Duodenal mucosa (tissue), 2 donors: ENCODE measurements around the gene CSRNP2.
"Not testable (repeated sequence)": the region's sequence is repeated elsewhere in the genome, so short reads cannot be mapped to it uniquely, and the experiment has no call there.

Experiments
- H3K27ac ChIP-seq: one replicate; pipeline ENCODE4 v1.7.0; 2013; ENCODE audit warnings: low read depth, low read length
- H3K27me3 ChIP-seq, 2 donors: one replicate each; pipeline ENCODE4 v1.7.0; 2013; ENCODE audit warnings: low read length in 2 of 2, control low read depth in 1 of 2; ENCODE audit not compliant: insufficient read depth in 2 of 2, control insufficient read depth in 1 of 2
- H3K36me3 ChIP-seq, 2 donors: one replicate each; pipeline ENCODE4 v1.7.0; 2013; ENCODE audit warnings: low read length in 2 of 2, control low read depth in 1 of 2; ENCODE audit not compliant: insufficient read depth in 2 of 2, control insufficient read depth in 1 of 2
- H3K4me1 ChIP-seq, 2 donors: one replicate each; pipeline ENCODE4 v1.7.0; 2013; ENCODE audit warnings: low read length in 2 of 2, control low read depth in 1 of 2; ENCODE audit not compliant: insufficient read depth in 2 of 2, control insufficient read depth in 1 of 2
- H3K4me3 ChIP-seq, 2 donors: one replicate each; pipeline ENCODE4 v1.7.0; 2013; ENCODE audit warnings: low read length in 2 of 2, low read depth in 1 of 2
- H3K9ac ChIP-seq, 2 donors: one replicate each; pipeline ENCODE4 v1.7.0; 2013; ENCODE audit warnings: low read length in 2 of 2, low read depth in 1 of 2
- H3K9me3 ChIP-seq, 2 donors: one replicate each; pipeline ENCODE4 v1.7.0; 2013; ENCODE audit warnings: low read length in 2 of 2, control low read depth in 1 of 2; ENCODE audit not compliant: control insufficient read depth in 1 of 2

The CSRNP2 gene

DNA sequence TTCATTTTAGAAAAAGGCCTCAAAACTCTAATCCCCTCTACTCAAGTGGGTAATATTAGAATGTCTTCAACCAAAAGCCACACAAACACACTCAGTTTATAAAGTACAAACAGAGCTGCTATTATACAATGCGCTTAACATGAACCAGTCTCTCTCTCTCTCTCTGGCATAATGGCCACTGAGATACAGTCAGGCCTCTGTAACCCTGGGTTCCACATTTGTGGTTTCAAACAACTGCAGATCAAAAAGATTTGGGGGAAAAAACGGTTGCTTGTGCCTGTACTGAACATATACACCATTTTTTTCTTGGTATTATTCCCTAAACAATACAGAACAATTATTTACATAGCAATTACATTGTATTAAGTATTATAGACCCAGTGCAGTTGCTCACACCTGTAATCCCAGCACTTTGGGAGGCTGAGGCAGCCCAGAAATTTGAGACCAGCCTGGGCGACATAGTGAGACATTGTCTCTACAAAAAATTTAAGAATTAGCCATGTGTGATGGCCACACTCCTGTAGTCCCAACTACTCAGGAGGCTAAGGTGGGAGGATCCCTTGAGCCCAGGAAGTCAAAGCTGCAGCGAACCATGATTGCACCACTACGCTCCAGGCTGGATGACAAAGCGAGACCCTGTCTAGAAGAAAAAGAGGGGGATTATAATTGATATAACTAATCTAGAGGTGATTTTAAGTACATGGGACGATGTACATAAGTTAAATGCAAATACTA lies 62.8 kb downstream of the CSRNP2 start:
- Histone ChIP-seq H3K36me3 (peaks cover 0 to 7% of the 10 kb centered on the region in 2 donors), H3K9me3 (no peaks in the 10 kb centered on the region), H3K9ac (no peak overlapping the region), H3K27me3 (no peaks in the 10 kb centered on the region), H3K27ac (no peak overlapping the region), H3K4me3 (no peak overlapping the region), H3K4me1 (peaks cover 16 to 28% of the 10 kb centered on the region in 2 donors)

DNA sequence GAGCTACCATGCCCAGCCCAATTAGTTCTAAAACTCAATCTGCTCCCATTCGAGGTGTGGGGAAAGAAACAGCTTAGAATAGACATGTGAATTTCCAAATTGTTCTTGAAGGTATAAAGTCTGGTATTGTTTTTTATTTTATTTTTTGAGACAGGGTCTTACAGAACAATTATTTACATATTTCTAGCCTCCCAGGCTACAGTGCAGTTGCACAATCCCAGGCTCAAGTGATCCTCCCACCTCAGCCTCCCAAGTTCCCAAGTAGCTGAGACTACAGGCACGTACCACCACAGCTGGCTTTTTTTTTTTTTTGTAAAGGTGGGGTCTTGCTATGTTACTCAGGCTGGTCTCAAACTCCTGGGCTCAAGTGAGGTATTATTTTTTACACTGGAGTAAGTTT lies 63.5 kb downstream of the CSRNP2 start:
- Histone ChIP-seq H3K27ac (no peak overlapping the region), H3K9ac (no peak overlapping the region)

DNA sequence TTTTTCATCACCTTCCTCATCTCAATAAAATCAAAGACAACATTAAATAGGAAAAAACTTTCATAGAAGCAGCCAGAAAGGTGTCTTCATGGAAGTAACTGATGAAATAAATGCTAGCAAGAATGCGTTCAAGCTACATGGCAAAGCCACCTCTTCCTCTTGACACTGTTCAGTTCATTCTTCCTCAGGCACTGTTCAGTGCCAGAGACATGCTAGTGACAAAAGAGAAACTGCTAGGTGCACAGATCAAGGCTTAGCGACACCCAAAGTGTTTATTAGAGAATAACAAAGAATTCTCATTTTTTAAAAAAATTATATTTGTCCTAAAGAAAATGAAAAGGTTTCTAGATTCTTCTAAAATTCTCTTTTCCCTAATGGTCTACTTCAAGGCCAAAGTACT lies 64.4 kb downstream of the CSRNP2 start:
- no peaks in the 10 kb centered on the region for H3K9me3 ChIP-seq
- peaks cover 13 to 20% of the 10 kb centered on the region in 2 donors for H3K4me1 ChIP-seq
- no peak overlapping the region for H3K27ac ChIP-seq

More for the DNA sequence above, 63.5 kb downstream of the CSRNP2 start:
- Histone ChIP-seq H3K27me3 (no peaks in the 10 kb centered on the region), H3K9me3 (no peaks in the 10 kb centered on the region), H3K4me1 (peaks cover 16 to 23% of the 10 kb centered on the region in 2 donors), H3K36me3 (peaks cover 0 to 7% of the 10 kb centered on the region in 2 donors), H3K4me3 (no peak overlapping the region)

DNA sequence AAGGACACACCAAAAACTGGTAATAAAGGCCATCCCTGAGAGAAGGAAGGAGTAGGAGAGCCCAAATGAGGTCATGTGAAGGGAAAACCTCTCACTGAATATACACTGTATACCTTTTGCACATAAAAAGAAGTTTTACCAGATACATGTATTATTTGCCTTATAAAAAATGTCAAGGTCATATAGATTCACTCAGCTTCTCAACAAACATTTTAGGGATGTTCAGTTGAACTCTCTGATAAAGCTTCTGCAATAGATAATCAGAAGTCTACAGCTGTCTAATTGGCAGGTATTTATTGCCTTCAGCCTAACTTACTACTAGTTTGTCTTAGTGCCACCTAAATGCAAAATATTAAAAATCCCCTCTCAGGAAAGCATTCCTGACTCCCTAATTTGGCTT lies 65.9 kb downstream of the CSRNP2 start:
- Histone ChIP-seq H3K9ac (no peak overlapping the region), H3K9me3 (no peaks in the 10 kb centered on the region), H3K4me3 (no peak overlapping the region), H3K4me1 (peaks cover 2 to 7% of the 10 kb centered on the region in 2 donors), H3K36me3 (peaks cover 0 to 7% of the 10 kb centered on the region in 2 donors), H3K27ac (no peak overlapping the region), H3K27me3 (no peaks in the 10 kb centered on the region)

More for the DNA sequence above, 64.4 kb downstream of the CSRNP2 start:
- H3K27me3 ChIP-seq, result no peaks in the 10 kb centered on the region
- H3K36me3 ChIP-seq, result peaks cover 0 to 7% of the 10 kb centered on the region in 2 donors
- H3K4me3 ChIP-seq, result no peak overlapping the region
- H3K9ac ChIP-seq, result no peak overlapping the region

DNA sequence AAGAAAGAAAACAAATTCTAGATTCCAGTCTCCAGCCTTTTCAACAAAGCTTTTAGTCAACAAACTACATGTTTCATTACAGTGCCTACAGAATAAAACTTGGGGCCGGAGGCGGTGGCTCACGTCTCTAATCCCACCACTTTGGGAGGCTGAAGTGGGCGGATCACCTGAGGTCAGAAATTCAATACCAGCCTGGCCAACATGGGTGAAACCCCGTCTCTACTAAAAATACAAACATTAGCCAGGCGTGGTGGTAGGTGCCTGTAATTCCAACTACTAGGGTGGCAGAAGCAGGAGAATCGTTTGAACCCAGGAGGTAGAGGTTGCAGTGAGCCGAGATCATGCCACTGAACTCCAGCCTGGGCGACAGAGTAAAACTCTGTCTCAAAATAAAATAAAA lies 68.9 kb downstream of the CSRNP2 start:
- H3K27ac ChIP-seq, result not testable (repeated sequence)

DNA sequence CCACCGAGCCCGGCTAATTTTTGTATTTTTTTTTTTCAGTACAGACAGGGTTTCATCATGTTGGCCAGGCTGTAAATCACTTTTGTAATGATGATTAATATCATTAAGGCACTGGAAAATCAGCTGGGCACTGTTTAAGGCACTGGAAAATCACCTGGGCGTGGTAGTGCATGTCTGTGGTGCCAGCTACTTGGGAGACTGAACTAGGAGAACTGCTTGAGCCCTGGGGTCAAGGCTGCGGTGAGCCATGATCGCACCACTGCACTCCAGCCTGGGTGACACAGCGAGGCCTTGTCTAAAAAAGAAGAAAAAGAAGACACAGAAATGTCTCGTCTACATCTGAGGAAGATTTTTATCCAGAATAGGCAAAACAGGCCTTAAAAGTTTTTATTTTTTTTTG lies 70.0 kb downstream of the CSRNP2 start:
- no peak overlapping the region for H3K9ac ChIP-seq
- peaks cover 8 to 9% of the 10 kb centered on the region in 2 donors for H3K4me1 ChIP-seq
- H3K9me3 ChIP-seq, result no peaks in the 10 kb centered on the region
- no peaks in the 10 kb centered on the region for H3K27me3 ChIP-seq
- no peak overlapping the region for H3K27ac ChIP-seq
- no peaks in the 10 kb centered on the region for H3K36me3 ChIP-seq
- H3K4me3 ChIP-seq, result no peak overlapping the region

More for the DNA sequence above, 68.9 kb downstream of the CSRNP2 start:
- not testable (repeated sequence) for H3K27me3 ChIP-seq, H3K4me3 ChIP-seq, H3K9me3 ChIP-seq, H3K9ac ChIP-seq, H3K4me1 ChIP-seq, H3K36me3 ChIP-seq

DNA sequence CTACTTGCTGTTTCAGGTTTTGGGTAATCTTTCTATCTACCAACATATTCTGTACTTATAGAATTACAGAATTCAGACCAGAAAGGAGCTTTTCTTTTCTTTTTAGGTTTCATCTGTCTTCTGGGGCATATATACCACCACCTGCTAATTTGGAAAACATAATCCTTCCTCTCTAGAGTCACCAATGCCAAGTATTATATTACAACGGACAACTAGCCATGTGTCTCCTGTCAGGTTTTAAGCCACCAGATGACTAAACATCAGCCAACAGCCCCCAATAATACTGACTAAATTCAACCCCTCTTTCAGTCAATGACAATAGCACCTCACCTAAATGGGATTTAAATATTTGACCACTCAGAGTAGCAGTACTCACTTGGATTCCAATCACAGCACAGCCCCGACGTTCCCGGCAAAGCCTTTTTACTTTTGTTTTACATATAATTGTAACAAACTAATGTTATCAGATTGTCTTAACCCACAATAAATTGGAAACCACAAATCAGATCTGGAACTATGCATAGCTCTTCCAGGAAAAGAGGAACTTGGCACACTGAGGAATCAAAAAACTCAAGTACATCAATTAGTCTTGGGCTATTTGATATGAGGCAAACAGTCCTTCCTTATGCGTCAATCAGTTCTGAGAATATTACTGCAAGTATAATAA lies 70.7 kb downstream of the CSRNP2 start:
- Histone ChIP-seq H3K9me3 (no peaks in the 10 kb centered on the region), H3K27me3 (no peaks in the 10 kb centered on the region), H3K27ac (no peak overlapping the region), H3K9ac (no peak overlapping the region), H3K36me3 (peaks cover 0 to 6% of the 10 kb centered on the region in 2 donors), H3K4me3 (no peak overlapping the region), H3K4me1 (peaks cover 8 to 9% of the 10 kb centered on the region in 2 donors)

DNA sequence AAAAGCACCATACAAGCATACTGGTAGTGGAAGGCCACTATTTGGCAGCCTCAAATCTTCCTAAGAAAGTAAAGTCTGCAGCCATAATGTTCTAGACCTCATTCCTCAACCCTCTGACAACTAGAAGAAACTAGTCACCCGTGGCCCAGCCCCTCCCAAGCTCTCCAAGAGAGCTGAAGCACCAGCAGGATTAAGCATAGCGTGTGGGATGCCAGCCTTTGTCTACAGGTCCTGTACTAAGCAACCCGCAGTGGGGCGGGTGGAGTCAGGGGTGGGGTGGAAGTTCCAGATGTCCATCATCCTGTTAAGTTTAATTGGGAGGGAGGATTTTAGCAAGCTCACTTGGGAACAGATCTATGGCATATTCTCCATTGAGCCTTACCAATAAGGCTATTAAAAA lies 71.4 kb downstream of the CSRNP2 start:
- H3K9ac ChIP-seq, result no peak overlapping the region
- peaks cover 0 to 10% of the 10 kb centered on the region in 2 donors for H3K36me3 ChIP-seq
- H3K27ac ChIP-seq, result no peak overlapping the region
- H3K4me1 ChIP-seq, result peaks cover 8 to 9% of the 10 kb centered on the region in 2 donors
- H3K27me3 ChIP-seq, result no peaks in the 10 kb centered on the region
- no peaks in the 10 kb centered on the region for H3K9me3 ChIP-seq
- H3K4me3 ChIP-seq, result no peak overlapping the region
